NAMALWA (cell line): Measurements from ENCODE around the gene BICC1.

ENCODE experiments used
- DNase-seq: peaks from one replicate; pipeline ENCODE4 v3.0.0-alpha.2; 2015; ENCODE audit warnings: low spot score

The BICC1 gene, protein sequence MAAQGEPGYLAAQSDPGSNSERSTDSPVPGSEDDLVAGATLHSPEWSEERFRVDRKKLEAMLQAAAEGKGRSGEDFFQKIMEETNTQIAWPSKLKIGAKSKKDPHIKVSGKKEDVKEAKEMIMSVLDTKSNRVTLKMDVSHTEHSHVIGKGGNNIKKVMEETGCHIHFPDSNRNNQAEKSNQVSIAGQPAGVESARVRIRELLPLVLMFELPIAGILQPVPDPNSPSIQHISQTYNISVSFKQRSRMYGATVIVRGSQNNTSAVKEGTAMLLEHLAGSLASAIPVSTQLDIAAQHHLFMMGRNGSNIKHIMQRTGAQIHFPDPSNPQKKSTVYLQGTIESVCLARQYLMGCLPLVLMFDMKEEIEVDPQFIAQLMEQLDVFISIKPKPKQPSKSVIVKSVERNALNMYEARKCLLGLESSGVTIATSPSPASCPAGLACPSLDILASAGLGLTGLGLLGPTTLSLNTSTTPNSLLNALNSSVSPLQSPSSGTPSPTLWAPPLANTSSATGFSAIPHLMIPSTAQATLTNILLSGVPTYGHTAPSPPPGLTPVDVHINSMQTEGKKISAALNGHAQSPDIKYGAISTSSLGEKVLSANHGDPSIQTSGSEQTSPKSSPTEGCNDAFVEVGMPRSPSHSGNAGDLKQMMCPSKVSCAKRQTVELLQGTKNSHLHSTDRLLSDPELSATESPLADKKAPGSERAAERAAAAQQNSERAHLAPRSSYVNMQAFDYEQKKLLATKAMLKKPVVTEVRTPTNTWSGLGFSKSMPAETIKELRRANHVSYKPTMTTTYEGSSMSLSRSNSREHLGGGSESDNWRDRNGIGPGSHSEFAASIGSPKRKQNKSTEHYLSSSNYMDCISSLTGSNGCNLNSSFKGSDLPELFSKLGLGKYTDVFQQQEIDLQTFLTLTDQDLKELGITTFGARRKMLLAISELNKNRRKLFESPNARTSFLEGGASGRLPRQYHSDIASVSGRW

DNA sequence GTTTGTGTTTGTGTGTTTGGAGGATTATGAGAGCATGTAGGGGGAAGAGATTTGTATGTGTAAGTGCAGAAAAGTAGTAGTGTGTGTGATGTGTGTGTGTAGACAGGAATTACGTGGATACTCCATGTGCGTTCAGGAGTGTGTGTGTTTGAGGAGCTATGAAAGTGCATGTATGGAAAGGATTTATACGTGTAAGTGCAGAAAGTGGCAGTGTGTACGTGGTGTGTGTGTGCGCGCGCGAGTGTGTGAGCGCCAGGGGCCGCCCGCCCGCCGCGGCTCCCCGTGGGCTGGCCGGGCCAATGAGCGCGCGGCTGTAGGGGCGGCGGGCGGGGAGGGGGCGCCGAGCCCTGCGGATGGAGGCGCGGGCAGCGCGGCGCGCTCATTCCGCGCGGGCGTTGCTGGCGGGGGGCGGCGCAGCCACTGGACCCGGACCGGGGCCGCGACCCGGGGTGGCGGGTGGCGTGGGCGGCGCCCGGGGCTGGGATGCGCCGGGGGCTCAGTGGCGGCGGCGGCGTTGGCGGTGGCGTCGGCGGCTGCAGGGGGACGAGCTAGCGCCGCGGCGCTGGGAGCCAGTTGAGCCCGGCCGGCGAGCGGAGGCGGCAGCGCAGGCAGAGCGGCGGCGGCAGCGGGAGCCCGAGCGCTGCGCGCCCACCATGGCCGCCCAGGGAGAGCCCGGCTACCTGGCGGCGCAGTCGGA lies at the start of gene BICC1:
Gene BICC1 (plus strand): TSS at position 382 of the 697 bp plus-strand sequence. CDS start 272 bp downstream, at position 654.
- no peak for DNase-seq

DNA sequence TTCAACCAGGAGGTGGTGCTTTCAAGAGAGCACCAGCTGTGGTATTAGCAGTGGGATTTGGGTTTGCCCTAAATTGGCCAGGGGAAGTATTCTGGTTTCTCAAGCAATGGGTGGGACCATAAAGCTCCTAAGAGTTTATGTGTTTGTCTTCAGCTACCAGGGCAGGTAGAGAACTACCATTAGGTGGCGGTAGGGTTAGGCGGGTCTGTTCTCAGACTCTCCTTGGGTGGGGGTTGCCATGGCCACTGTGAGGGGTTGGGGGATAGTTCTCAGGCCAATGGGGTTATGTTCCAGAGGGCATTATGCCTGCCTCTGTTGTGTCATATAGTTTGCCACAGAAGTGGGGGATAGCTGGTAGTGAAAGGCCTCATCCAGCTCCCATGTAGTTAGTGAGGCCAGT lies 47.7 kb upstream of the BICC1 start:
- DNase-seq, result no peak

DNA sequence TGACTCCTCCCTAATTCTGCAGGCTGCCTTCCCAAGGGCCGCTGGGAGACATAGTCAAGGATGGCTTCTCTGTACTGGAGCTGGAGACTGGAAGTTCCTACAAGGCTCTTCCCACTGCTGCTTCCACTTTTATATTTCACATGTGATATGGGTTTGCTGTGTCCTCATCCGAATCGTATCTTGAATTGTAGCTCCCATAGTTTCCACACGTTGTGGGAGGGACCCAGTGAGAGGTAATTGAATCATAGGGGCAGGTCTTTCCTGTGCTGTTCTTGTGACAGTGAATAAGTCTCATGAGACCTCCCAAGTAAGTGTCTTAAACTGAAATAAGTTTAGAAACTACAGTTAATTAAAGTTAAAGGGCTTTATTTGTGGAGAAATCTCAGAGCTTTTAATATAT lies 47.0 kb upstream of the BICC1 start:
- no peak for DNase-seq

DNA sequence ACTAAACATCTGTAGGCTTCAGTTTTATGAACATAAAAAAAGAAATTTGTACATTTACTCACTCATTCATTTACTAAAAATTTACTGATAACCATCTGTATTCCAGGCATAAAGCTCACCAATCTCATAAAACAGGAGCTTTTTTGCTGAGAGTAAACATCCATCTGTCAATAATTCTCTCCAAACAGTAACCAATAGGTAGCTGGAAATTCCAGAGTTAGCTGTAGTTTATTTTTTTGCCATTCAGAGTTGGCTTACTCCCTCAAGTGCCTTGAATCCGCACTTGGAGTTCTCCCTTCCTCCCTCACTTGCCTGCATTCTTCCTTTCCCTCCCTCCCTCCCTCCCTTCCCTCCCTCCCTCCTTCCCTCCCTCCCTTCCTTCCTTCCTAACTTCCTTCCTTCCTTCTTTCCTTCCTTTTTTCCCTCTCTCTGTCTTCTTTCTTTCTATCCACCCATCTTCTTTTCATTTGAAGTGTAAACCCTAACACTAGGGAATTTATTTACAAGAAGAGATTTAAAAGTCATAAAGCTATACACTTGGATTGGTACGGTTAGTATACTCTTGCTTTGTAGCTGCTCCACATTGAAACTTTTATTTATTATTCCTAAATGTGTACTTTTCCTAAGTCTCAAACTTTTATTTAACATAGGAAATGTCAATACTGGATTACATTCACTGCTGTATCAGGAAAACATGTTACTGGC lies 44.6 kb upstream of the BICC1 start:
- no peak for DNase-seq

DNA sequence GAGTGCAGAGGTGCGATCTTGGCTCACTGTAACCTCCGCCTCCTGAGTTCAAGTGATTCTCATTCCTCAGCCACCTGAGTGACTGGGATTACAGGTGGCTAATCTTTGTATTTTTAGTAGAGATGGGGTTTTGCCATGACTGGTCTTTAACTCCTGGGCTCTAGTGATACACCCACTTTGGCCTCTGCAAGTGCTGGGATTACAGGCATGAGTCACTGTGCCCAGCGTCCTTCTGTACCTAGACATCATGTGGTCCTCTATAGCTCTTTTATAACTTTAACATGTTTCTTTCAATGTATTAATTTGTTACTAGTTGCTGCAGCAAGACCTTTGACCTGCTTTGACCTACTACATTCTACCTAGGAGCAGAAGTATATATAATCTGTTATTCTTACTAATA lies 38.7 kb upstream of the BICC1 start:
- no peak for DNase-seq

DNA sequence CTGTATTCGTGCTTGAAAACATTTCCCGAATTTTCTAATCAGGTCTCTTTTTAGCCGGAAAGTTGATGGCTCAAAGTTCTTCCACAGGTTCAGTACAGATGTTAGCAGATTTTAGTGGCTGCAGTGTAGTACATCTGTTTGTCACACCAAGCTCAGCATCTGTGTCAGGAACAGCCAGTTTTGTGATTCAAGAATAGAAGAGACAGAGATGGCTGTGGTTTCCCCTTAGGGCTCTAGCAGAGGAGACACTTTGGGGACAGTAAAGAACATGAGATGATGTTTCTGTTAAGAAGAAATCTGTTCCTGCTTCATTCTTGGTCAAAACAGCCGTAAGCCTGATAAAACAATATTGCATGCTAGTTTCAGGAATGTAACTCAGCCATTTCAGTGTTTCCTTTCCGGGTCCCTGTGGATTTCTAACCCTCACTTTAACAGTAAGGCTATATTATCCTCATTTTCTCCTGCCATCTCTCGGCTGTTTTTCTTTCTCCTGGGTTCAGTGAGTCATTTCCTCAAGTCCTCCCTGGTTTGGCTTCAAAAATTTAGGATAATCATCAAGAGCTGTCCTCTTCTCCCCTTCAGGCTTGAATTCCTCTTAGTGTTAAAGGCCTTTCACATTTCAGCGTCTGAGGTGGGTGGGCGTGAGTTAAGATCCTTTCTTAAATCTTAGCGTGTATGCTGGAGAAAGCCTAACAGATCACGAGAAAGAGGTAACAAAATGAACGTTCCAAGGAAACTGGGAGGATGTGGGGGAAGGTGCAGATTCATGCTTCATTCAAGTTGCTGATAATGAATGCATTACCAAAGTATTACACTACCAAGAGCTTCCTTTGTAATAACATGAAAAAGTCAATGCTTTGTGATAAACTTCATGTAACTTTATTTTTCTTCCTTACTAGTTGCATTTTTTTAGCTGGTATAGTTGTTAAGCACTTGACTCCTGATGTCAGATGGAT lies 37.1 kb upstream of the BICC1 start:
- no peak for DNase-seq

DNA sequence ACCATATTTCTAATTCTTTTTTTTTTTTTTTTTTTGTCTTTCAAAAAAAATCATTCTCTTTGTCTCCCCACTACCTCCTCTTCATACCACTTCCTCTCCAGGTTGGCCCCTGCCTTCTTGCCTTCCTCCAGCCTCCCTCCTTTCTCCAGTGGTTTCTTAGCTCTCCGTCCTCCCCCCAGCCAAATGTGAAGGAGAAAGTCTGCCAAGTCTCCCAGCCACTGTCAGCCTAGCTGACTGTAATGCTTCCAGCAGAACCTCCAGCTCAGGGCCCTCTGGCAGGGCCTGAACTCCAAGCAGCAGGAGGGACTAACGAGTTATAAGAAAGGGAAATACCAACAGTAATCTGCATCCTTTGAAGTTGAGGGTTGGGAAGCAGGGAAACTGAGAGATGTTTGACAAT lies 35.5 kb upstream of the BICC1 start:
- no peak for DNase-seq

DNA sequence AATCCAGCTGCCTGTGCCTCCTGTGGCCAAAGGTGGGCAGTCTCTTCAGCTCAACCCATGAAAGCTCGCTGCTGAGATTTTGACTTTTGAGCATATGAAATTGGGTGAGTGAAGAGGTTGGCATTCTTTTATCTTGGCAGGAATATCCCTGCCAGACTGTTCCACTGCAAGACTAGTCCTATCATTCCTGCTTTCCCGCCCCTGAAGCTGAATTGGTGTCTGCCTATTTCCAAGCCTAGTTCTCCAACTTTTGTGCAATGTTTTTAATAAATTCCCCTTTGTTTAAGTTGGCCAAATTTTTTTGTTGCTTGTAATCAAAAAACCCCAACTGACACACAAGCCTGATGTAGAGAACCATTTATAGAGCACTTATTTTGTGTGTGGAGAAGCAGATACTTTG lies 34.8 kb upstream of the BICC1 start:
- DNase-seq, result no peak

DNA sequence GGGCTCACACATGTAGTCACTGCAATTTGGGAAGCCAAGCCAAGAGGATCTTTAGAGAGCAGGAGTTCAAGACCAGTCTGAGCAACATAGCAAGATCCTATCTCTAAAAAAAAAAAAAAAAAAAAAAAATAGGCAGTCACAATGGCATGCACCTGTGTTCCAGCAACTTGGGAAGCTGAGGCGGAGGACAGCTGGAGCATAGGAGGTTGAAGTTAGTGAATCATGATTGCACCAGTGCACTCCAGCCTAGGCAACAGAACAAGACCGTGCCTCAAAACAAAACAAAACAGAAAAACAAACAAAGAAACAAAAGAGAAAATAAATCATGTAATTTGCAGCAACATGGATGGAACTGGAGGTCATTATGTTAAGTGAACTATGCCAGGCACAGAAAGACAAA lies 33.6 kb upstream of the BICC1 start:
- no peak for DNase-seq

DNA sequence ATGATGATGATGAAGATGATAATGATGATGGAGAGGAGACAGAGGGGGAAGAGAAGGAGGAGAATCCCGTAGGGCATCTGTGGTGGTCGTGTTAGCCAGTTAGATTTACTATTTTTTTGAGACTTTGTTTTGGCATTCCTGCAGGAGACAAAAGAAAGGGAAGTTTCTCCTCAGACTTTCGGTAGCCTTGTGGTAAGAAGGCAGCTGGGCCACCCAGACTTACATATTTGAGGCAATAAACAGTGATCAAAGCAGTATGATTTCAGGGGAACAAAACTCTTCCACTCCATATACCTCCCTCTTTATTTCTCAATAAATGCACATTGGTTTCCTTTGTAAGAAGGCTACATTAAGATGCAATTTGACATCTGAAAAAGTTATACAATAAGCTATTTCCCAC lies 32.4 kb upstream of the BICC1 start:
- no peak for DNase-seq

DNA sequence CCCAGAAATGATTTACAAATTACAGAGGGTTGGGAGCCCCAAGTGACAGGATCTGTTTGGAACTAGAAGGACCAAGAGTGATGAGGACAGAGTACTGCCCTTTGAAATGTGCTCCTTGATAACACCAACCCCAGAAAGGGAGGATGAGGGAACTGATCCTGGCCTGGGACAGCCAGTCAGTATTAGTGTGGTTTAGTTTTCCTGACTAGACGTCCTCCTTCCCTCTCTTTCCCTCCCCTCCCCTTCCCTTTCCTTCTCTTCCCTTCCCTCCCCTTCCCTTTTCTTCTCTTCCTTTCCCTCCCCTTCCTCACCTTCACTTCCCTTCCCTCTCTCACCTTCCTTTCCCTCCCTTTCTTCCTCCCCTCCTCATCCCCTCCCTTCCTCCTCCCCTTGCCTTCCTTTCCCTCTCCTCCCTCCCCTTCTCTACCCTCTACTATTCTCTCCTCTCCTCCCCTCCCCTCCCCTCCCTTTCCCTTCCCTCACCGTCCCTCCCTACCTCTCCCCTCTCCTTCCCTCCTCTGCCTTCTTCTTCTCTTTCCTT lies 31.0 kb upstream of the BICC1 start:
- no peak for DNase-seq

DNA sequence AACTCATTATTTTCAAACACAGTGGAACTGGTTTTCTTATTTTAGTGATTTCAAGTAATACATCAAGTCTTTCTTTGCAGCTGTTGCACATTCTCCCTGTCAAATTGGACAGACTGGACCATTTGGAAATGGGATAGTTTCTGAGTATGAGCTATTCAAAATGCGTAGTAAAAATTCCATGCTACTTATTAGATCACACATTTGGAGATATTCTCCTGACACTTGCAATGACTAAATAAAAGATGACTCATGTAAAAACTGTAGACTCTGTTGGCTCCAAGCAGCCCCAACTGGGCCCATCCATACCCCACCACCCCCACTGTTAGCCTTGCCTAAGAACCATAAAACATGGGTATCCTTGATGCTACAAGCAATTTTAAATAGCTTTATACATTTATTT lies 25.9 kb upstream of the BICC1 start:
- DNase-seq, result no peak

DNA sequence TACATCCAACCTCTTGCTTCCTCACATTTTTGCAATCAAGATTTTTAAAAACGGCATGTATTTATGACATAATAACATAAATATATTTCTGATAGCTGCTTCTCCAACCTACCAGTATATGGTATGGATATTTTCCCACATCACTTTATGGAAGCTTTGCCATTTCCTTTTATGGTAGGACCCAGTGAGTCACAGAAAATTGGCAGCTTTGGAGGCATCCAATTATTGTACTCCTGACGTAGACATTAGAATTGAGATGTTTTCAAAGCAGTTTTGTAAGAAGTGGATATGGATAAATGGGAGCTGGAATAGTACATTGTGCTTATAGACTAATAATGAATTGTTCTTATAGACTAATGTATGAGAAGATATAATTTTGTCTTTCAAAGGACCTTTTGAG lies 23.8 kb upstream of the BICC1 start:
- DNase-seq, result no peak

DNA sequence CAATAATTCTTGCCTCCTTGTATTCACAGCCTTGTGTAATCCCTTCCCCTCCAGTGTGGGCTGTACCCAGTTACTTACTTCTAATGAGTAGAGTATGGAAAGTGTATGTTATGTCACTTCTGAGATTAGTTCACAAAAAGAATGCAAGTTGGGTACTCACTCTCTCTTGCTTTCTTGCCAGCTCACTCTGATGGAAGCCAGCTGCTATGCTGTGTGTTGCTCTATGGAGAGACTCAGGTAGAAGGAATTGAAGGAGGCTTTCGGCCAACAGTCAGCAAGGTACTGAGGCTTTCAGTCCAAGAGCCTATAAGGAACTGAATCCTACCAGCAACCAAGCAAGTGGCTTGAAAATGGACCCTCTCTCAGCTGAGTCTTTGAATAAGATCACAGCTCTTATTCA lies 9.7 kb upstream of the BICC1 start:
- no peak for DNase-seq

DNA sequence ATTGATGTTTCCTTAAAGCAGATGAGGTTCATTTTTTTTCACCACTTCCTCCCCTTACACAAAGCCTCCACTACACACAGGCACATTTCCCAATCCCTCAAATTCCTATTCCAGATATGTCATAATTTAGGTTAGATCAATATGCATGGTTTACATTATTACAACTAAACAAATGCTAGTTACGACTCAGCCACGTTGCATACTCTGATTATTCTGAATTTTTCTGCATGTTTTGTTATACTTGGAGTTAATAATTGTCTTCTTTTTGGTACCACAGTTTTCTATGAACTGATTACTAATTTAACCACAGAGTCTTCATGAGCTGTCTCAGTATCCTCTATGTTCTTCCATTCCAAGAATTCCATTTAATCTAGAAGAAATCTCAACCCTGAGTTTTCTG lies 4.4 kb upstream of the BICC1 start:
- DNase-seq, result no peak

DNA sequence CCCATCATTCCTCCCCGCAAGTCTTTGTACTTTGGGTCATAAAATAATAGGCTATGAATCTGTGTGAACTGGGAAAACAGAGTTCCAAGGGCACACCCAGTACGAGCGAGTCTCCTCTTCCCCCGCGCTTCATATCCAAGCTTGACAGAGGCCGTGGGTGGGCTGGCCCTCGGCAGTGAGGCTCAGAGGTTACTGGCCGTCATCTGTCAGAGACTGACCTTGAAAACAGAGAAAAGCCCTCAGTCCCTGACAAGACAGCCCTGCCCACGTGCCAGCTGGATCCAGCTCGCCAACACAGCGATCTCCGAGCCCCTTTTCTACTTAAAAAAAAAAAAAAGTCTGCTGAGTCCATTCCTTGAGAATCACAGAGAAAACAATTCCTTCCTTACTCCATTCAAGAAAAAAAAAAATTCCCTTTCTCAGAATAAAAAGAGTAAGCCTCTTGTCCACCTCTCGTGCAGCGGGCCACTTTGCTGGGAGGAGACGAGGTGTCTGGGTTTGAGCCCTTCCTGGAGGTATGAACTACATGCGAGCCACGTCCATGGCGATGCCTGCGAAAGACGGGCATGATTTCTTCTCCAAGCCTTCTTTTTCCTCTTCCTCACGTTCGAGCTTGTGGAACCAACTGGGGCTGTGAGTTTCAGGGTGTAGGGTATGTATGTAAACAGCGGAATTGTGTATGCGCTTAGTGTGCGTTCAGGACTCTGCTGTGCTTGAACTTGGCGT lies 744 bp upstream of the BICC1 start:
- DNase-seq, result no peak

DNA sequence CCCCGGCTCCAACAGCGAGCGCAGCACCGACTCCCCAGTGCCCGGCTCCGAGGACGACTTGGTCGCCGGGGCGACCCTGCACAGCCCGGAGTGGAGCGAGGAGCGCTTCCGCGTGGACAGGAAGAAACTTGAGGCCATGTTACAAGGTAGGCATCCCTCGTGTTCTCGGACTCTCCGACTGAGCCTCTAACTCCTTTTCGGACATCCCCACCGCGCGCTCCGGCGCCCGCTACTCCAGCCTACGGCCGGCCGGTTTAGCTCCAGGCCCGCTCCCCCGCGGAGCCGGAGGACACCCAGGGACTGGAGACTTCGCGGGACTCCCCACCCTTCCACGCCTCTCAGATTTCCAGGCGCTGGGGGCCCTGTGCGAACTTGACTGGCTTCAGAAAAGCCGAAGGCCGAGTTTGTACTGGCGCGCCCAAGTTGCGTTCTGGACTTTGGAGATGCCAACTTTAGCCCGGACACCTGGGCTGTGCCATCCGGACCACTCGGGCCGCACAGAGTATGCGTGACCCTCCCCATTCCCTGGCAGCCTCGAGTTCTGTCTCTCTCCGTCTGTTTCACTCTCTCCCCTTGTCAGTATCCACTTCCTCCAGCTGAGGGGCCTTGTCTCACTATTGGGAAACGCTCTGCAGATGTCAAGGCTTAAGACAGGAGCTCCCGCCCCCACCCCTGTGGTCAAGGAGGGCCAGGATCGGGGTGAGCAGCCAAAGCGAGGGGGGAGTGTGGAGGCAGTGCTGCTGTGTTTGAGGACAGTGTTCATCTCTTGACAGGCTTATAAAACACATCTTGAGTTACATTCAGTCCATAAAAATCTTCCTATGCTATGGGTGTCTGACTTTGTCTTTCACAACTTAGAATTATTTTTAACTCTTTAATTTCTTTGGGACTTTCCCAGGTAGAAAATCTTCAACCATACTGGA lies 777 bp downstream of the BICC1 start:
- DNase-seq, result no peak

DNA sequence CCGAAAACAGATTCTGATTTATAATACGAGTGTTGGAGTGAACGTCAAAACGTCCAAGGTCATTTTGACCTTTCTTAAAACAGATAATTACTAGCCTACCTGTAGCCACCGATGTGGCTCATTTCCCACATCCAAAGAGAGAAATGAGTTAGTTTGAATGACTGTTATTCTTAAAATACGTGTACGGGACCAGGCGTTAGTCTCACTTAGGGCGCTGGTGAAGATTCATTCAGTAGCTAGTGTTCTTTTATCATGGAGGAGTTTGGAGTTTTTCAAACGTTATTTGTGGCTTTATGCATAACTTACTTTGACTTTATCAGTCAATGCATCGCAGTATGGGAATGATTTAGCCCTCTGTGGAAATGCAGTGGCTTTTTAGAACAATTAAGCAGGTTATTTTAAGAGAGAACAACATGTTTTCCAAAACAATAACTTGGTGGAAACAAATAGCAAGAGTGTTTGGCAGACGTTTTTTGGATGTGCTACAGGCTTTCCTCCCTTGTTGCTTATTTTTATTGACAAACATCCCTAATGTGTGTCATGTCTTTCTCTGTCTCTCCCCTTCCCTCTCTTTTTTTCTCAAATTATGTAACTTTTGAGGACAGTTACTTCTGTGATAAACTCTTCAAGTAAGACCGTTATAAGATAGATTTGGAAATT lies 1.6 kb downstream of the BICC1 start:
- no peak for DNase-seq
